Bone marrow (tissue), 2 donors: Measurements from ENCODE around the gene YARS1.
"Not testable (repeated sequence)": the region's sequence is repeated elsewhere in the genome, so short reads cannot be mapped to it uniquely, and the experiment has no call there.

ENCODE experiments used
- DNase-seq, 2 donors: peaks; one replicate each; lab custom pipeline; 2025; lab: John Stamatoyannopoulos, UW

YARS1 gene

GRCh38 chr1:32817815-32818786 is 943 bp upstream of the YARS1 start:
- DNase-seq: peak in 1 of 2 donors; percentile 46

- no peak for DNase-seq
Measured at GRCh38 chr1:32816676-32817158, 441 bp downstream of the YARS1 start.

GRCh38 chr1:32813941-32814739 is 3.0 kb downstream of the YARS1 start:
- no peak for DNase-seq

GRCh38 chr1:32811917-32812316 is 5.2 kb downstream of the YARS1 start:
- DNase-seq: no peak

GRCh38 chr1:32811265-32811664 is 5.9 kb downstream of the YARS1 start:
- no peak for DNase-seq

GRCh38 chr1:32810358-32810757 is 6.8 kb downstream of the YARS1 start:
- no peak for DNase-seq

- no peak for DNase-seq
Measured at GRCh38 chr1:32808580-32808979, 8.6 kb downstream of the YARS1 start.

GRCh38 chr1:32806910-32807523 is 10.1 kb downstream of the YARS1 start:
- no peak for DNase-seq

GRCh38 chr1:32806290-32806689 is 10.9 kb downstream of the YARS1 start:
- no peak for DNase-seq

GRCh38 chr1:32804460-32804859 is 12.7 kb downstream of the YARS1 start:
- not testable (repeated sequence) for DNase-seq

GRCh38 chr1:32801096-32801715 is 16.0 kb downstream of the YARS1 start:
- no peak for DNase-seq

GRCh38 chr1:32798679-32799416 is 18.3 kb downstream of the YARS1 start:
- no peak for DNase-seq

GRCh38 chr1:32798191-32798590 is 19.0 kb downstream of the YARS1 start:
- DNase-seq: no peak

GRCh38 chr1:32797456-32797855 is 19.7 kb downstream of the YARS1 start:
- no peak for DNase-seq

GRCh38 chr1:32795763-32796162 is 21.4 kb downstream of the YARS1 start:
- not testable (repeated sequence) for DNase-seq

GRCh38 chr1:32791881-32792280 is 25.3 kb downstream of the YARS1 start:
- no peak for DNase-seq

- not testable (repeated sequence) for DNase-seq
Measured at GRCh38 chr1:32789356-32789755, 27.8 kb downstream of the YARS1 start.

- DNase-seq: peak in 1 of 2 donors; percentile 19
Measured at GRCh38 chr1:32786856-32787255, 30.3 kb downstream of the YARS1 start.

- no peak for DNase-seq
Measured at GRCh38 chr1:32784817-32785216, 32.3 kb downstream of the YARS1 start.

- DNase-seq: no peak
Measured at GRCh38 chr1:32783851-32784250, 33.3 kb downstream of the YARS1 start.

GRCh38 chr1:32782086-32782485 is 35.1 kb downstream of the YARS1 start:
- no peak for DNase-seq
